HG02798 (cell line): Measurements from ENCODE around the gene GGTLC1.

Experiments used
- ATAC-seq: cut with Tn5 transposase; IDR thresholded peaks from one replicate; pipeline ENCODE4 v1.9.1; 2021; ENCODE audit warnings: mild to moderate bottlenecking; ENCODE audit not compliant: unreplicated experiment, poor library complexity

The GGTLC1 gene

GRCh38 chr20:23988561-23988960 lies at the start of gene GGTLC1:
GGTLC1 (minus strand) TSS chr20:23988779; CDS start chr20:23986611, 2,168 bp downstream.
- ATAC-seq, result no peak

- ATAC-seq, result no peak
Observed at GRCh38 chr20:24034820-24035219, 46.2 kb upstream of the GGTLC1 start.

- ATAC-seq, result no peak
Observed at GRCh38 chr20:24033565-24033964, 45.0 kb upstream of the GGTLC1 start.

GRCh38 chr20:24033151-24033550 lies 44.6 kb upstream of the GGTLC1 start:
- no peak for ATAC-seq

GRCh38 chr20:24032400-24032898 lies 43.9 kb upstream of the GGTLC1 start:
- no peak for ATAC-seq

- ATAC-seq, result no peak
Observed at GRCh38 chr20:24027229-24027628, 38.6 kb upstream of the GGTLC1 start.

- no peak for ATAC-seq
Observed at GRCh38 chr20:24022621-24023180, 34.1 kb upstream of the GGTLC1 start.

GRCh38 chr20:24018796-24019195 lies 30.2 kb upstream of the GGTLC1 start:
- ATAC-seq, result no peak

GRCh38 chr20:24017458-24017755 lies 28.8 kb upstream of the GGTLC1 start:
- ATAC-seq, result no peak

GRCh38 chr20:24016607-24017457 lies 28.3 kb upstream of the GGTLC1 start:
- ATAC-seq, result no peak

- no peak for ATAC-seq
Observed at GRCh38 chr20:24013953-24014352, 25.4 kb upstream of the GGTLC1 start.

- no peak for ATAC-seq
Observed at GRCh38 chr20:24011282-24011681, 22.7 kb upstream of the GGTLC1 start.

- no peak for ATAC-seq
Observed at GRCh38 chr20:24007758-24008157, 19.2 kb upstream of the GGTLC1 start.

- no peak for ATAC-seq
Observed at GRCh38 chr20:24007073-24007595, 18.6 kb upstream of the GGTLC1 start.

- ATAC-seq, result no peak
Observed at GRCh38 chr20:24006626-24007025, 18.0 kb upstream of the GGTLC1 start.

GRCh38 chr20:24004471-24004870 lies 15.9 kb upstream of the GGTLC1 start:
- ATAC-seq, result no peak

GRCh38 chr20:24002896-24003295 lies 14.3 kb upstream of the GGTLC1 start:
- no peak for ATAC-seq

GRCh38 chr20:24001712-24002405 lies 13.3 kb upstream of the GGTLC1 start:
- no peak for ATAC-seq

- ATAC-seq, result no peak
Observed at GRCh38 chr20:23998844-23999243, 10.3 kb upstream of the GGTLC1 start.

GRCh38 chr20:23998392-23998791 lies 9.8 kb upstream of the GGTLC1 start:
- no peak for ATAC-seq
